Fibroblast of lung (primary cell): ENCODE measurements around the gene FNBP1L. TPM values are rescaled to one million over a fixed set of nuclear protein-coding genes. Genes with fewer than 3 reads are reported as not detected.
"Not testable (repeated sequence)": the region's sequence is repeated elsewhere in the genome, so short reads cannot be mapped to it uniquely, and the experiment has no call there.

Experiments used
- DNase-seq, 2 donors: peaks; one replicate each; pipeline versions ENCODE4 v3.0.0 to v3.0.0-alpha.2; 2010; ENCODE audit warnings: low read depth in 2 of 2
- H2AFZ ChIP-seq: 2 replicates; pipeline ENCODE4 v1.5.1; 2012; ENCODE audit warnings: low read length, control low read depth, inconsistent platforms
- H3K27ac ChIP-seq: 2 replicates; pipeline ENCODE4 v1.5.1; 2011; ENCODE audit warnings: low read length, control low read depth; ENCODE audit not compliant: insufficient read depth
- H3K27me3 ChIP-seq: 2 replicates; pipeline ENCODE4 v1.5.1; 2011; ENCODE audit warnings: mild to moderate bottlenecking, low read length; ENCODE audit not compliant: control insufficient read depth, insufficient read depth
- H3K36me3 ChIP-seq: 2 replicates; pipeline ENCODE4 v1.5.1; 2011; ENCODE audit warnings: low read length; ENCODE audit not compliant: control insufficient read depth, insufficient read depth
- H3K4me1 ChIP-seq: 2 replicates; pipeline ENCODE4 v1.5.1; 2011; ENCODE audit warnings: low read length; ENCODE audit not compliant: control insufficient read depth, insufficient read depth; ENCODE audit errors: extremely low read depth
- H3K4me2 ChIP-seq: 2 replicates; pipeline ENCODE4 v1.5.1; 2011; ENCODE audit warnings: low read length, control low read depth; ENCODE audit not compliant: insufficient read depth; ENCODE audit errors: extremely low read depth
- H3K4me3 ChIP-seq, 4 experiments: fragments of 200-600 bp in 1 of 4; sonication (generic) in 1 of 4; replicated peaks in 1 of 4; 2 replicates each; pipeline ENCODE4 v1.5.1; 2011 to 2016; ENCODE audit warnings: low read length in 4 of 4, low read depth in 3 of 4, mild to moderate bottlenecking in 3 of 4, control low read depth in 2 of 4, inconsistent platforms in 1 of 4, mixed read lengths in 1 of 4; ENCODE audit not compliant: insufficient read depth in 1 of 4; ENCODE audit errors: control extremely low read depth in 1 of 4
- H3K79me2 ChIP-seq: 2 replicates; pipeline ENCODE4 v1.5.1; 2012; ENCODE audit warnings: mild to moderate bottlenecking, low read length, inconsistent platforms; ENCODE audit not compliant: control insufficient read depth, insufficient read depth
- H3K9ac ChIP-seq: 2 replicates; pipeline ENCODE4 v1.5.1; 2011; ENCODE audit warnings: mild to moderate bottlenecking, low read length, control low read depth; ENCODE audit not compliant: insufficient read depth
- H3K9me3 ChIP-seq: 2 replicates; pipeline ENCODE4 v1.5.1; 2012; ENCODE audit warnings: low read depth, low read length; ENCODE audit not compliant: control insufficient read depth, insufficient read depth
- H4K20me1 ChIP-seq: 2 replicates; pipeline ENCODE4 v1.5.1; 2011; ENCODE audit warnings: low read length; ENCODE audit not compliant: control insufficient read depth, insufficient read depth; ENCODE audit errors: extremely low read depth
- CTCF ChIP-seq, 2 donors: IDR thresholded peaks in 1 of 2; conservative IDR thresholded peaks in 1 of 2; 1 replicate in 1 of 2; 2 replicates in 1 of 2; pipeline ENCODE4 v1.5.1; 2011 to 2012; ENCODE audit warnings: low read length in 2 of 2, control low read depth in 1 of 2, inconsistent platforms in 1 of 2, low read depth in 1 of 2, mild to moderate bottlenecking in 1 of 2
- EZH2 ChIP-seq: IDR thresholded peaks from 2 replicates; pipeline ENCODE4 v1.5.1; 2012; ENCODE audit warnings: low read length, control low read depth, mild to moderate bottlenecking; ENCODE audit errors: missing control alignments
- polyA plus RNA-seq, 2 donors: library from polyadenylated mRNA; depleted of rRNA in 1 of 2; stranded (reverse) in 1 of 2; unstranded in 1 of 2; fragments of >200 nt; gene quantifications; 2 replicates each; pipeline ENCODE4 v1.2.1, GENCODE V29; 2011 to 2012; ENCODE audit warnings: missing spikeins in 1 of 2
- total RNA-seq: library from RNA; depleted of rRNA; stranded (reverse); fragments of >200 nt; gene quantifications from 2 replicates; pipeline ENCODE4 v1.2.1, GENCODE V29; 2014

Gene FNBP1L
- total and polyA plus RNA-seq, 2 donors (not counting 1 experiment from before 2014, with no cell fraction given) = 3.0 to 4.1 TPM

GRCh38 chr1:93461236-93461635 lies 13.3 kb downstream of the FNBP1L start:
- DNase-seq = no peak
- Histone ChIP-seq H3K4me3 (no peak overlapping the region), H3K79me2 (no peaks in the 10 kb centered on the region), H3K9me3 (no peaks in the 10 kb centered on the region), H3K27ac (no peak overlapping the region), H4K20me1 (no peaks in the 10 kb centered on the region), H3K27me3 (no peaks in the 10 kb centered on the region), H3K4me1 (no peaks in the 10 kb centered on the region), H3K36me3 (no peaks in the 10 kb centered on the region), H3K4me2 (no peak overlapping the region), H2AFZ (no peak overlapping the region), H3K9ac (no peak overlapping the region)
- TF ChIP-seq CTCF (conservative IDR thresholded peaks at IDR 0.05 in 1 of 2, IDR thresholded peaks at IDR 0.05 in 1 of 2; ENCODE audit: low read depth in 1 of 2, low read length in 2 of 2) (no peak), EZH2 (no peak)

DNA sequence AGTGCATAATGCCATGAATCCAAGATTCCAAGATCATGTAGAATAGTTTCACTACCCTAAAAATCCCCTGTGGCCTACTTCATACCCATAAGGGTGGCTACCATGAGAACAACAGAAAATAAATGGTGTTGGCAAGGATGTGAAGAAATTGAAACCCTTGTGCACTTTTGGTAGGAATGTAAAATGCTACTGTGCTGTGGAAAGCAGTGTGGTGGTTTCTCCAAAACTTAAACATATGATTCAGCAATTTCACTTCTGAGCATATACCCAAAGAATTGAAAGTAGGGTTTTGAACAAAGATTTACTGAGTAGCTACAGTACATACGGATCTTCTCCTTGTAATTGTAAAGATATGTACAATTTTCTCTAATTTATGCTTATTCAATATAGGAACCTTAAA lies 16.0 kb downstream of the FNBP1L start:
- no peak for TF ChIP-seq CTCF (conservative IDR thresholded peaks at IDR 0.05 in 1 of 2, IDR thresholded peaks at IDR 0.05 in 1 of 2; ENCODE audit: low read depth in 1 of 2, low read length in 2 of 2)
- no peak for TF ChIP-seq EZH2
- H3K4me2 ChIP-seq = no peak overlapping the region
- no peaks in the 10 kb centered on the region for H3K4me1 ChIP-seq
- peak; percentile 21 to 23 for DNase-seq
- H3K4me3 ChIP-seq = no peak overlapping the region
- H3K9ac ChIP-seq = no peak overlapping the region
- no peak overlapping the region for H2AFZ ChIP-seq
- H3K27me3 ChIP-seq = no peaks in the 10 kb centered on the region
- H4K20me1 ChIP-seq = no peaks in the 10 kb centered on the region
- H3K9me3 ChIP-seq = no peaks in the 10 kb centered on the region
- H3K79me2 ChIP-seq = no peaks in the 10 kb centered on the region
- no peaks in the 10 kb centered on the region for H3K36me3 ChIP-seq
- H3K27ac ChIP-seq = no peak overlapping the region

- H3K9me3 ChIP-seq, H3K27me3 ChIP-seq, H3K4me3 ChIP-seq, H3K27ac ChIP-seq, H2AFZ ChIP-seq, H3K36me3 ChIP-seq, H3K79me2 ChIP-seq, DNase-seq, H3K9ac ChIP-seq, H3K4me1 ChIP-seq, H4K20me1 ChIP-seq, H3K4me2 ChIP-seq: not testable (repeated sequence)
Observed at GRCh38 chr1:93465371-93466082, 17.6 kb downstream of the FNBP1L start.
